ENCODE data around the gene EMSY. TPM values are rescaled to one million over a fixed set of nuclear protein-coding genes. Genes with fewer than 3 reads are reported as not detected.

Gene EMSY
- total and polyA plus RNA-seq, 2 of the 8 experiments (the other 6 are each of a cell fraction or from before 2014, with no cell fraction given), result 29.6 to 34.6 TPM

DNA sequence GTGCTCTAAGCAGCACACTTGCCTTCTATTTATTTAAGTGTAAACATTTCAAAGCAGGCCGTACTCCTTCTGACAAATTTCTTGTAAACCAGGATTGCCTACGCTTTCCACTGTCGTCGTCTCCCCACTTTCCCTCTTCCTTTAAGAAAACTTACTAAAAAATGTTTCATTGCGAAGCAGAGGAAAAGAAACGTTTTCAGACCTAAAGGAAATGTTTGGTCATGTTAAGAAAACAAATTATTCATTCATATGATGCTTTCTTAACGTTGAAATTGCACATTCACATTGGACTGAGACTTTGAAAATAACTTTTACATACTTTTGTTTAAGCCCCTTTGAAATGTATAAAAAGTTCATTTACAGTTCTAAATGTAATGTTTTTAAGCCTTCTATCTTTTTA lies 106.0 kb downstream of the EMSY start:
- H3K14ac ChIP-seq (ENCODE audit: insufficient read length), result no peak overlapping the region
- ChIA-PET CTCF (ENCODE audit: partially characterized antibody) (no interaction called here), POLR2A (ENCODE audit: partially characterized antibody) (no interaction called here)
- no peak overlapping the region for H3K56ac ChIP-seq (replicated peaks; ENCODE audit: insufficient read length, low read depth, low read length)
- H2BK5ac ChIP-seq (ENCODE audit: low read depth, low read length), result no peak overlapping the region
- peaks cover 3 to 9% of the 10 kb centered on the region in 2 experiments; a peak in 3 of 4 replicates for H3K9me3 ChIP-seq (ENCODE audit: insufficient read depth in 2 of 2, low read depth in 1 of 2, low read length in 1 of 2)
- H3K36me3 ChIP-seq (ENCODE audit: control insufficient read depth in 2 of 4, insufficient read depth in 4 of 4, low read length in 3 of 4), result peaks cover 4 to 38% (median 15%) of the 10 kb centered on the region in 4 experiments; a peak in 7 of 8 replicates
- H2AK5ac ChIP-seq (ENCODE audit: low read depth, low read length), result no peak overlapping the region
- H3K18ac ChIP-seq (ENCODE audit: extremely low read depth, low read length), result no peak overlapping the region
- no peak overlapping the region for H4K91ac ChIP-seq (replicated peaks; ENCODE audit: insufficient read length, low read length)
- TF ChIP-seq SP1 (IDR thresholded peaks at IDR 0.05; ENCODE audit: low read depth, low read length) (no peak), KDM4A (IDR thresholded peaks at IDR 0.05; ENCODE audit: low read depth, low read length, severe bottlenecking) (no peak), NRF1 (IDR thresholded peaks at IDR 0.05; ENCODE audit: low read depth, low read length) (no peak), CHD2 (IDR thresholded peaks at IDR 0.05; ENCODE audit: low read length) (no peak), CEBPB (IDR thresholded peaks at IDR 0.05; ENCODE audit: low read depth, low read length) (no peak), RFX5 (IDR thresholded peaks at IDR 0.05; ENCODE audit: borderline replicate concordance, low read depth, low read length) (no peak), RBBP5 (IDR thresholded peaks at IDR 0.05; ENCODE audit: borderline replicate concordance, low read depth, low read length) (no peak), POLR2AphosphoS5 (IDR thresholded peaks at IDR 0.05; ENCODE audit: low read depth, low read length) (no peak)
- H2BK120ac ChIP-seq (replicated peaks; ENCODE audit: low read depth, low read length), result no peak overlapping the region
- DNase-seq (ENCODE audit: low read depth in 1 of 2, low spot score in 2 of 2) (no peak), FAIRE-seq (no peak)
- H3K23ac ChIP-seq (ENCODE audit: insufficient read length), result no peak overlapping the region
- H3K4me1 ChIP-seq (replicated peaks in 1 of 4; ENCODE audit: control insufficient read depth in 3 of 4, insufficient read depth in 4 of 4, low read length in 3 of 4), result peaks cover 0 to 5% (median 0%) of the 10 kb centered on the region in 4 experiments; a peak in 2 of 7 replicates
- H3K4me2 ChIP-seq (ENCODE audit: insufficient read depth in 1 of 2, low read depth in 2 of 2, low read length in 2 of 2), result no peak overlapping the region
- H2BK12ac ChIP-seq (ENCODE audit: low read depth, low read length), result no peak overlapping the region
- no peaks in the 10 kb centered on the region for H3K79me1 ChIP-seq (ENCODE audit: low read depth, low read length)
- no peak overlapping the region for H2AFZ ChIP-seq (ENCODE audit: low read length)
- H2BK20ac ChIP-seq (ENCODE audit: low read length), result no peak overlapping the region
- H4K20me1 ChIP-seq (replicated peaks in 1 of 2; ENCODE audit: control insufficient read depth in 1 of 2, insufficient read depth in 2 of 2, low read length in 2 of 2), result no peaks in the 10 kb centered on the region
- H3K4me3 ChIP-seq (ENCODE audit: extremely low read depth in 1 of 4, insufficient read depth in 2 of 4, low read depth in 3 of 4, low read length in 4 of 4), result no peak overlapping the region
- H3K9ac ChIP-seq (replicated peaks in 1 of 4; ENCODE audit: extremely low read depth in 1 of 4, low read depth in 3 of 4, low read length in 3 of 4), result no peak overlapping the region
- no peaks in the 10 kb centered on the region for H3K23me2 ChIP-seq (ENCODE audit: low read depth, low read length)
- H4K5ac ChIP-seq (ENCODE audit: insufficient read length, low read depth, low read length), result no peak overlapping the region
- no peak overlapping the region for H3K27ac ChIP-seq (ENCODE audit: low read depth, low read length)
- no peak overlapping the region for H2BK15ac ChIP-seq (ENCODE audit: low read length)
- H3K27me3 ChIP-seq (replicated peaks in 1 of 4; ENCODE audit: control insufficient read depth in 3 of 4, extremely low read depth in 1 of 4, insufficient read depth in 3 of 4, low read length in 3 of 4), result peaks cover 0 to 1% (median 0%) of the 10 kb centered on the region in 4 experiments; a peak in 1 of 7 replicates
- H3K79me2 ChIP-seq (ENCODE audit: control insufficient read depth in 1 of 2, insufficient read depth in 2 of 2, low read length in 2 of 2), result no peaks in the 10 kb centered on the region
- 91% methylated on average over 7 of the region's 7 CpGs; no CpG with 5 or more reads in 1 of the 2 experiments for WGBS, 2 experiments (ENCODE audit: extremely low coverage in 1 of 2, insufficient coverage in 1 of 2, insufficient read length in 1 of 2, insufficient replicate concordance in 2 of 2, low coverage in 1 of 2, low lambda C conversion rate in 2 of 2, missing lambda C conversion rate in 1 of 2)
- no peak overlapping the region for H4K8ac ChIP-seq (ENCODE audit: extremely low read depth, insufficient read depth, low read length)
- H3K4ac ChIP-seq (replicated peaks; ENCODE audit: insufficient read length, low read depth, low read length), result no peak overlapping the region
